ENCODE measurements around the gene SLC27A1. TPM values are rescaled to one million over a fixed set of nuclear protein-coding genes. Genes with fewer than 3 reads are reported as not detected.
A peak's percentile ranks its signal among the peaks of the same experiment; 100 is the strongest.
"Not testable (repeated sequence)": the region's sequence is repeated elsewhere in the genome, so short reads cannot be mapped to it uniquely, and the experiment has no call there.

Gene SLC27A1
- total RNA-seq, 1 donor from 2014 or later = 17.1 TPM

- DNase-seq (ENCODE audit: low spot score) = no peak
Observed at GRCh38 chr19:17486545-17487240, 16.4 kb downstream of the SLC27A1 start.

- DNase-seq (ENCODE audit: low spot score) = no peak
Observed at GRCh38 chr19:17487284-17488121, 17.2 kb downstream of the SLC27A1 start.

- DNase-seq (ENCODE audit: low spot score) = peak; percentile 87
Observed at GRCh38 chr19:17488593-17489391, 18.5 kb downstream of the SLC27A1 start.

GRCh38 chr19:17489392-17490030 is 19.2 kb downstream of the SLC27A1 start:
- DNase-seq (ENCODE audit: low spot score) = no peak

- DNase-seq (ENCODE audit: low spot score) = no peak
Observed at GRCh38 chr19:17490411-17490810, 20.1 kb downstream of the SLC27A1 start.

DNA sequence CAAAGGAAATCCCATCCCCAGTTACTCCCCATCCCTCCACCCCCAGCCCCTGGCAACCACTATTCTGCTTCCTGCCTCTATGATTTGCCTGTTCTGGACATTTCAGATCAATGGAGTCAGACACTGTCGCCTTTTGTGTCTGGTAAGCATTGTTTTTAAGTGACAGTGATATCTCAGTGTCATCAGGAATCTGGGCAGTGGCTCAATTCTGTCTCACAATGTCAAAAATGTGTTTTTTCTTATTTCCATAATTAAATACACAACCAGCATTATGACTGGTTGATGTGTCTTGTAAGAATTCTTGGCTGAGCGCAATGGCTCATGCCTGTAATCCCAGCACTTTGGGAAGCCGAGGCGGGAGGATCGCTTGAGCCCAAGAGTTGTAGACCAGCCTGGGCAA is 21.0 kb downstream of the SLC27A1 start:
- no peak for DNase-seq (ENCODE audit: low spot score)

DNA sequence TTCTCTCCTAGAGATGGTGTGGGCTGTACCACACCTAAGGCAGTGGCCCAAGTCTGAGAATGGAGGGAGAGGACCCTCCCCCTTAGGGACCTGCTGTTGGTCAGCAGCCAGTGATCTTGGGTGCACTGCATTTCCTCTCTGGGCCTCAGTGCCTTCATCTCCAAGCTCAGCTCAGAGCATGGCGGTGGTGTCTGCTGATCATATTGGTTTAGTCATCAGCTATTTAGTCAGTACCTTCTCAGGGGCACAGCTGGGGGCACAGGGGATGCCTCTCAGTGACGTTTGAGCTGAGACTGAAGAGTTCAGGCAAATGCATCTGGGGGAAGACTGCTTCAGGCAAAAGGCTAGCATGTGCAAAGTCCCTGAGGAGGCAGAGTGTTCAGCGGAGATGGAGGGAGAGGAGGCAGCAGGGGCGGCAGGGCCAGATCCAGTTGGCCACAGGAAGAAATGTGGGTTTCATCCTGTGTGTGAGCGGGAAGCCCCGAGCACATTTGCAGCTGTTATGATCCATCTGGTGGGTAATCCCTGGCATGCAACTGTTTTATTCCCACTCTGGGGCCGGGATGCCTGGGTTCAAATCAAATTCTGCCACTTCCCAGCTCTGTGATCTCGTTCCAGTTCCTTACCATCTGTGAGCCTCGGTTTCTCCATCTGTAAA is 25.4 kb downstream of the SLC27A1 start:
- DNase-seq (ENCODE audit: low spot score) = no peak

GRCh38 chr19:17496337-17496997 is 26.1 kb downstream of the SLC27A1 start:
- DNase-seq (ENCODE audit: low spot score) = no peak

- no peak for DNase-seq (ENCODE audit: low spot score)
Observed at GRCh38 chr19:17497149-17497798, 26.9 kb downstream of the SLC27A1 start.

- DNase-seq (ENCODE audit: low spot score) = not testable (repeated sequence)
Observed at GRCh38 chr19:17499025-17499424, 28.7 kb downstream of the SLC27A1 start.

- no peak for DNase-seq (ENCODE audit: low spot score)
Observed at GRCh38 chr19:17499648-17500446, 29.5 kb downstream of the SLC27A1 start.

GRCh38 chr19:17500447-17501198 is 30.3 kb downstream of the SLC27A1 start:
- DNase-seq (ENCODE audit: low spot score) = no peak

DNA sequence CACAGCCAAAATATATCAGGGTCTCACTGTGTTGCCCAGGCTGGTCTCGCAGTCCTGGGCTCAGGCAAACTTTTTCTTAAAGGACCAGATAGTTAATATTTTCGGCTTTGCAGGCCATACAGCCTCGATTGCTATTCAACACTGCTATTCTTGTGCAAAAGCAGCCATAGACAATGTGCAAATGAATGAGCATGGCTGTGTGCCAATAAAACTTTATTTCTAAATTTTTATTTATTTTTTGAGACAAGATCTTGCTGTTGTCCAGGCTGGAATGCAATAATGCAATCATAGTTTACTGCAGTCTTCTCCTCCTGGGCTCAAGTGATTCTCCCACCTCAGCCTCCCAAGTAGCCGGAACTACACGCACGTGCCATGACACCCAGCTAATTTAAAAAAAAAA is 32.9 kb downstream of the SLC27A1 start:
- no peak for DNase-seq (ENCODE audit: low spot score)

DNA sequence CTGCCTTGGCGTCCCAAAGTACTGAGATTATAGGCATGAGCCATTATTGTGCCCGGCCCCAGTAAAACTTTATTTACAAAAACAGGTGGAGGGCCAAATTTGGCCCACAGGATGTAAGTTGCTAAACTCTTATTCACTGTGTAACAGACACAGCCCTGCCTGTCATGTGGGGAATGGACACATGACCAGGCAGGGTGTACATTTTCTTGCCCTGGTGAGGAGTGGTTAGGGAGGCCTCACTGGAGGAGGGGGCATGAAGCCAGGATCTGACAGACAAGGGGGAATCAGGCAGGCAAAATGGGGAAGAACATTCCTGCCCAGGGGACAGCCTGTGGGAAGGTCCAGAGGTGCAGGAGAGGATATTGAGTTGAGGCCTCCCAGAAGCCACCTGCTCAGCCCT is 33.7 kb downstream of the SLC27A1 start:
- no peak for DNase-seq (ENCODE audit: low spot score)

GRCh38 chr19:17504456-17504855 is 34.1 kb downstream of the SLC27A1 start:
- no peak for DNase-seq (ENCODE audit: low spot score)

DNA sequence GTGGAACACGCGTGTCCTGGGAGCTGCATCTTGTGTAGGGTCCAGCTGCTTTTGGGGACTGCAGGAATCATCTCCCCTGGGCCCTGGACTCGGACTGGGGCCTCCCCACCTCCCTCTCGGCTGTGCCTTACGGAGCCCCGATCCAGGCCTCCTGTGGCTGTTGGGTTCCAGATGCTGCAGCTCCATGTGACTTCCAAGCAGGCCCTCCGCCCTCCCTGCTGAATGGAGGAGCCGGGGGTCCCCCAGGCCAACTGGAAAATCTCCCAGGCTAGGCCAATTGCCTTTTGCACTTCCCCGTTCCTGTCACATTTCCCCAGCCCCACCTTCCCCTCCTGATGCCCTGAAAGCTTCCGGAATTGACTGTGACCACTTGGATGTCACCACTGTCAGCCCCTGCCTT is 34.9 kb downstream of the SLC27A1 start:
- no peak for DNase-seq (ENCODE audit: low spot score)

- DNase-seq (ENCODE audit: low spot score) = no peak
Observed at GRCh38 chr19:17506745-17507144, 36.4 kb downstream of the SLC27A1 start.

DNA sequence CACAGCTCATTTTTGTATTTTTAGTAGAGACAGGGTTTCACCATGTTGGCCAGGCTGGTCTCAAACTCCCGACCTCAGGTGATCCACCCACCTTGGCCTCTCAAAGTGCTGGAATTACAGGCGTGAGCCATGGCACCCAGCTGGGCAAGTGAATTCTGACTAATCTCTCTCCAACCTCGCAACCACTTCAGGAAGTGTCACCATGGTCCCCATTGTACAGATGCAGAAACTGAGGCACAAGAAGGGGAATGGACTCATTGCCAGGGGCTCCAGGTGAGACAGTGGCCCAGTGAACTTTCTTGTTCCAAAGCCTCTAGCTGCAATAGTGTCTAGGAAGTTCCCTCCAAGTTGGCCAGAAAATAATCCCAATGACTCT is 38.2 kb downstream of the SLC27A1 start:
- DNase-seq (ENCODE audit: low spot score) = not testable (repeated sequence)
